Measurements from ENCODE around the gene SMIM44. TPM values are rescaled to one million over a fixed set of nuclear protein-coding genes. Genes with fewer than 3 reads are reported as not detected.

The SMIM44 gene
- polyA plus RNA-seq, 6 donors from 2014 or later: not detected

- H3K27ac Mint-ChIP-seq: no peak overlapping the region
- ATAC-seq (ENCODE audit: low read depth in 2 of 2) (no peak), DNase-seq (no peak)
- peaks cover 0 to 3% (median 0%) of the 10 kb centered on the region in 7 donors for H3K9me3 Mint-ChIP-seq
- peaks cover 0 to 8% of the 10 kb centered on the region in 2 donors for H3K36me3 Mint-ChIP-seq
- no peak overlapping the region for H3K4me3 Mint-ChIP-seq
- H3K4me1 Mint-ChIP-seq: peaks cover 0 to 8% (median 0%) of the 10 kb centered on the region in 3 donors
- H3K27me3 Mint-ChIP-seq: no peaks in the 10 kb centered on the region
Observed at GRCh38 chr19:3463714-3464586, 19.3 kb downstream of the SMIM44 start.

GRCh38 chr19:3462991-3463713 is 20.1 kb downstream of the SMIM44 start:
- DNase-seq (no peak), ATAC-seq (ENCODE audit: low read depth in 2 of 2) (no peak)
- Mint-ChIP-seq H3K4me3 (no peak overlapping the region), H3K27me3 (no peaks in the 10 kb centered on the region), H3K4me1 (peaks cover 0 to 4% (median 0%) of the 10 kb centered on the region in 3 donors), H3K9me3 (peaks cover 0 to 3% (median 0%) of the 10 kb centered on the region in 7 donors), H3K36me3 (peaks cover 0 to 8% of the 10 kb centered on the region in 2 donors), H3K27ac (no peak overlapping the region)

- no peak for ATAC-seq (ENCODE audit: low read depth in 2 of 2)
- H3K4me3 Mint-ChIP-seq: no peak overlapping the region
- DNase-seq: no peak
- H3K27me3 Mint-ChIP-seq: no peaks in the 10 kb centered on the region
- H3K27ac Mint-ChIP-seq: no peak overlapping the region
- no peaks in the 10 kb centered on the region for H3K4me1 Mint-ChIP-seq
- no peaks in the 10 kb centered on the region for H3K9me3 Mint-ChIP-seq
- H3K36me3 Mint-ChIP-seq: peaks cover 0 to 8% of the 10 kb centered on the region in 2 donors
Observed at GRCh38 chr19:3459965-3460582, 23.2 kb downstream of the SMIM44 start.

GRCh38 chr19:3459089-3459881 is 24.0 kb downstream of the SMIM44 start:
- Mint-ChIP-seq H3K27me3 (no peaks in the 10 kb centered on the region), H3K4me1 (no peaks in the 10 kb centered on the region), H3K27ac (no peak overlapping the region), H3K4me3 (no peak overlapping the region), H3K9me3 (no peaks in the 10 kb centered on the region), H3K36me3 (peaks cover 0 to 8% of the 10 kb centered on the region in 2 donors)
- ATAC-seq (ENCODE audit: low read depth in 2 of 2): no peak
- no peak for DNase-seq

- ATAC-seq (ENCODE audit: low read depth in 2 of 2) (no peak), DNase-seq (no peak)
- no peak overlapping the region for H3K4me3 Mint-ChIP-seq
- H3K36me3 Mint-ChIP-seq: peaks cover 0 to 8% of the 10 kb centered on the region in 2 donors
- peak overlapping the region in 1 of 6 donors; percentile 72 for H3K27ac Mint-ChIP-seq
- H3K4me1 Mint-ChIP-seq: no peaks in the 10 kb centered on the region
- no peaks in the 10 kb centered on the region for H3K27me3 Mint-ChIP-seq
- no peaks in the 10 kb centered on the region for H3K9me3 Mint-ChIP-seq
Observed at GRCh38 chr19:3458229-3459088, 24.8 kb downstream of the SMIM44 start.

- H3K9me3 Mint-ChIP-seq: no peaks in the 10 kb centered on the region
- no peak for ATAC-seq (ENCODE audit: low read depth in 2 of 2)
- no peak overlapping the region for H3K27ac Mint-ChIP-seq
- H3K4me1 Mint-ChIP-seq: no peaks in the 10 kb centered on the region
- H3K4me3 Mint-ChIP-seq: no peak overlapping the region
- no peak for DNase-seq
- peaks cover 0 to 3% of the 10 kb centered on the region in 2 donors for H3K36me3 Mint-ChIP-seq
- no peaks in the 10 kb centered on the region for H3K27me3 Mint-ChIP-seq
Observed at GRCh38 chr19:3457528-3458228, 25.6 kb downstream of the SMIM44 start.

GRCh38 chr19:3456925-3457527 is 26.2 kb downstream of the SMIM44 start:
- no peak overlapping the region for H3K4me3 Mint-ChIP-seq
- H3K27ac Mint-ChIP-seq: no peak overlapping the region
- DNase-seq (no peak), ATAC-seq (ENCODE audit: low read depth in 2 of 2) (no peak)
- no peaks in the 10 kb centered on the region for H3K27me3 Mint-ChIP-seq
- H3K4me1 Mint-ChIP-seq: no peaks in the 10 kb centered on the region
- no peaks in the 10 kb centered on the region for H3K9me3 Mint-ChIP-seq
- no peaks in the 10 kb centered on the region for H3K36me3 Mint-ChIP-seq

- Mint-ChIP-seq H3K27ac (no peak overlapping the region), H3K36me3 (peaks cover 0 to 3% of the 10 kb centered on the region in 2 donors), H3K4me3 (no peak overlapping the region), H3K27me3 (no peaks in the 10 kb centered on the region), H3K4me1 (no peaks in the 10 kb centered on the region), H3K9me3 (no peaks in the 10 kb centered on the region)
- ATAC-seq (ENCODE audit: low read depth in 2 of 2): no peak
- DNase-seq: no peak
Observed at GRCh38 chr19:3455960-3456601, 27.2 kb downstream of the SMIM44 start.

GRCh38 chr19:3455393-3455955 is 27.8 kb downstream of the SMIM44 start:
- Mint-ChIP-seq H3K36me3 (peaks cover 0 to 7% of the 10 kb centered on the region in 2 donors), H3K27ac (no peak overlapping the region), H3K4me1 (no peaks in the 10 kb centered on the region), H3K27me3 (no peaks in the 10 kb centered on the region), H3K4me3 (no peak overlapping the region), H3K9me3 (no peaks in the 10 kb centered on the region)
- DNase-seq: no peak
- ATAC-seq (ENCODE audit: low read depth in 2 of 2): no peak

- H3K4me1 Mint-ChIP-seq: no peaks in the 10 kb centered on the region
- DNase-seq (no peak), ATAC-seq (ENCODE audit: low read depth in 2 of 2) (no peak)
- peak overlapping the region in 1 of 8 donors; percentile 60 for H3K4me3 Mint-ChIP-seq
- H3K9me3 Mint-ChIP-seq: no peaks in the 10 kb centered on the region
- H3K27me3 Mint-ChIP-seq: no peaks in the 10 kb centered on the region
- no peak overlapping the region for H3K27ac Mint-ChIP-seq
- H3K36me3 Mint-ChIP-seq: peaks cover 0 to 7% of the 10 kb centered on the region in 2 donors
Observed at GRCh38 chr19:3454656-3455392, 28.4 kb downstream of the SMIM44 start.

Data from naive B cell (primary cell).